Fibroblast of lung (primary cell): ENCODE data around the gene FAM83D.

Experiments used
- EZH2 ChIP-seq: IDR thresholded peaks from 2 replicates; pipeline ENCODE4 v1.5.1; 2012; ENCODE audit warnings: low read length, control low read depth, mild to moderate bottlenecking; ENCODE audit errors: missing control alignments
- TF ChIP-seq, protein P1 (sequence below), 2 donors: IDR thresholded peaks in 1 of 2; conservative IDR thresholded peaks in 1 of 2; 1 replicate in 1 of 2; 2 replicates in 1 of 2; pipeline ENCODE4 v1.5.1; 2011 to 2012; ENCODE audit warnings: low read length in 2 of 2, control low read depth in 1 of 2, inconsistent platforms in 1 of 2, low read depth in 1 of 2, mild to moderate bottlenecking in 1 of 2

DNA sequence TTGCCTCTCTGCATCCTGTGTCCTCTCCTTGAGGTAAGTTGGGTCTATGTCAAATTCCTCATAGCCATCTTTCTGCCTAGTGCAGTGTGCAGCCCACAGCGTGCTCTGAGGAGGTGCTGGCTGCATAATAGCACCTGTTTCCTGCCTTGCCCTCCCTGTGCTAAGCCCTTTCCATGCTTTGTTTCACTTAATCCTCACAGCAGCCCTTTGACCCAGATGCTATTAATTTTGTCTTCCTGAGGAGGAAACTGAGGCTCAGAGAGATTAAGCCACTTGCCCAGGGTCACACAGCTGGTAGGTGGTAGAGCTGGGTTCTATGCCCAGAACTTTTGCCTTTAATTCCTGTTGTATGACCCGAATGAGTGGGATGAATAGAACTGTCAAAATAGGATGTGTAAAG is 13.5 kb downstream of the FAM83D start:
- TF ChIP-seq, protein P1, sequence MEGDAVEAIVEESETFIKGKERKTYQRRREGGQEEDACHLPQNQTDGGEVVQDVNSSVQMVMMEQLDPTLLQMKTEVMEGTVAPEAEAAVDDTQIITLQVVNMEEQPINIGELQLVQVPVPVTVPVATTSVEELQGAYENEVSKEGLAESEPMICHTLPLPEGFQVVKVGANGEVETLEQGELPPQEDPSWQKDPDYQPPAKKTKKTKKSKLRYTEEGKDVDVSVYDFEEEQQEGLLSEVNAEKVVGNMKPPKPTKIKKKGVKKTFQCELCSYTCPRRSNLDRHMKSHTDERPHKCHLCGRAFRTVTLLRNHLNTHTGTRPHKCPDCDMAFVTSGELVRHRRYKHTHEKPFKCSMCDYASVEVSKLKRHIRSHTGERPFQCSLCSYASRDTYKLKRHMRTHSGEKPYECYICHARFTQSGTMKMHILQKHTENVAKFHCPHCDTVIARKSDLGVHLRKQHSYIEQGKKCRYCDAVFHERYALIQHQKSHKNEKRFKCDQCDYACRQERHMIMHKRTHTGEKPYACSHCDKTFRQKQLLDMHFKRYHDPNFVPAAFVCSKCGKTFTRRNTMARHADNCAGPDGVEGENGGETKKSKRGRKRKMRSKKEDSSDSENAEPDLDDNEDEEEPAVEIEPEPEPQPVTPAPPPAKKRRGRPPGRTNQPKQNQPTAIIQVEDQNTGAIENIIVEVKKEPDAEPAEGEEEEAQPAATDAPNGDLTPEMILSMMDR (conservative IDR thresholded peaks at IDR 0.05 in 1 of 2, IDR thresholded peaks at IDR 0.05 in 1 of 2; ENCODE audit: low read depth in 1 of 2, low read length in 2 of 2), result no peak
- no peak for TF ChIP-seq EZH2
